DOHH2 (cell line): Measurements from ENCODE around the gene NGRN.

ENCODE experiments used
- EZH2phosphoT487 ChIP-seq: fragments of 200-600 bp; sonication (generic); IDR thresholded peaks from 2 replicates; pipeline ENCODE4 v1.6.1; 2017; ENCODE audit warnings: borderline replicate concordance, mild to moderate bottlenecking, antibody characterized with exemption, low read length, moderate library complexity, mixed read lengths
- TF ChIP-seq, protein P1 (sequence below): fragments of 200-600 bp; sonication (generic); IDR thresholded peaks from one replicate; pipeline ENCODE4 v1.5.1; 2014; ENCODE audit warnings: antibody characterized with exemption, mild to moderate bottlenecking, low read depth, low read length; ENCODE audit not compliant: poor library complexity, severe bottlenecking

GRCh38 chr15:90227816-90228772 lies 37.4 kb upstream of the NGRN start:
- no peak for TF ChIP-seq EZH2phosphoT487
- TF ChIP-seq, protein P1, sequence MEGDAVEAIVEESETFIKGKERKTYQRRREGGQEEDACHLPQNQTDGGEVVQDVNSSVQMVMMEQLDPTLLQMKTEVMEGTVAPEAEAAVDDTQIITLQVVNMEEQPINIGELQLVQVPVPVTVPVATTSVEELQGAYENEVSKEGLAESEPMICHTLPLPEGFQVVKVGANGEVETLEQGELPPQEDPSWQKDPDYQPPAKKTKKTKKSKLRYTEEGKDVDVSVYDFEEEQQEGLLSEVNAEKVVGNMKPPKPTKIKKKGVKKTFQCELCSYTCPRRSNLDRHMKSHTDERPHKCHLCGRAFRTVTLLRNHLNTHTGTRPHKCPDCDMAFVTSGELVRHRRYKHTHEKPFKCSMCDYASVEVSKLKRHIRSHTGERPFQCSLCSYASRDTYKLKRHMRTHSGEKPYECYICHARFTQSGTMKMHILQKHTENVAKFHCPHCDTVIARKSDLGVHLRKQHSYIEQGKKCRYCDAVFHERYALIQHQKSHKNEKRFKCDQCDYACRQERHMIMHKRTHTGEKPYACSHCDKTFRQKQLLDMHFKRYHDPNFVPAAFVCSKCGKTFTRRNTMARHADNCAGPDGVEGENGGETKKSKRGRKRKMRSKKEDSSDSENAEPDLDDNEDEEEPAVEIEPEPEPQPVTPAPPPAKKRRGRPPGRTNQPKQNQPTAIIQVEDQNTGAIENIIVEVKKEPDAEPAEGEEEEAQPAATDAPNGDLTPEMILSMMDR = no peak
